Adrenal gland (tissue), 5 donors: ENCODE results near the gene TMEM255B.

ENCODE experiments used
- POLR2A ChIP-seq, 2 donors: fragments of 450-650 bp; IDR thresholded peaks; one replicate each; pipeline ENCODE4 v1.6.1; 2017; ENCODE audit warnings: antibody characterized with exemption in 2 of 2, mild to moderate bottlenecking in 2 of 2, moderate library complexity in 1 of 2
- TF ChIP-seq, protein P1 (sequence below), 6 experiments: fragments of 450-650 bp in 4 of 6; fragments of 200-600 bp in 2 of 6; sonication (generic) in 1 of 6; IDR thresholded peaks; 1 replicate in 5 of 6; 2 replicates in 1 of 6; pipeline versions ENCODE4 v1.5.1 to v1.8.0; 2016 to 2021; ENCODE audit warnings: antibody characterized with exemption in 6 of 6, mild to moderate bottlenecking in 2 of 6, moderate library complexity in 1 of 6
- donor health status: DM: no; HTN: no; CAD: no.

DNA sequence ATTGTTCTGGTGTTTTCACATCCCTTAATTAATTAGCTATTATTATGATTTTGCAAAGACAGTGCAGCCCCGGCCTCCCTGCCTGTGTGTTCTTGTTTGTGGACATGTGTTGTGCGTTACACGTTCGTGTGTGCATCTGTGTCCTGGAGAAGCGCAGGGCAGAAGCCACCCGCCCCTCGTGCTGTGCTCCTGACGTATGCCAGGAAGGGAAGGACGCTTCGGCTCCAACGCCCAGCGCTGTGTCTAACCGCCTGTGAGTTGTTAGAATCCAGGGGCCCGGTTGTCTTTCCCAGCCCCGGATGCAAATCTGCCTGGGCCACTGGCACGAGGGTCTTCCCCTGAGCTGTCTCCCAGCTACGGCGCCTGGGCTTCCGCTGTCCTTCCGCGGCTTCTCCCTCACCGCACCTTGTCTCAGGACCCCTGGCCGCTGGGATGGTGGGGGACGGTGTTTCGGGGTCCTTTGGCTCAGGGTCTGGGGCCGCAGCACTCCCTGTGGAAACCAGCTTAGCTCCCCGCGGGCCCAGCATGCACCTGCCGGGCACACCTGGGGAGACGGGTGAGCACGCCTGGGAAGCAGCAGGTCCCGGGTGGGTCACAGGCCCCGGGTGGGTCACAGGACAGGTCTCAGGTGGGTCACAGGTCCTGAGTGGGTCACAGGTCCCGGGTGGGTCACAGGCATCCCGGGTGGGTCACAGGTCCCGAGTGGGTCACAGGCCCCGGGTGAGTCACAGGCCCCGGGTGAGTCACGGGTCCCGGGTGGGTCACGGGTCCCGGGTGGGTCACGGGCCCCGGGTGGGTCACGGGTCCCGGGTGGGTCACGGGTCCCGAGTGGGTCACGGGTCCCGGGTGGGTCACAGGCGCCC, 53.4 kb downstream of the TMEM255B start:
- TF ChIP-seq, protein P1, sequence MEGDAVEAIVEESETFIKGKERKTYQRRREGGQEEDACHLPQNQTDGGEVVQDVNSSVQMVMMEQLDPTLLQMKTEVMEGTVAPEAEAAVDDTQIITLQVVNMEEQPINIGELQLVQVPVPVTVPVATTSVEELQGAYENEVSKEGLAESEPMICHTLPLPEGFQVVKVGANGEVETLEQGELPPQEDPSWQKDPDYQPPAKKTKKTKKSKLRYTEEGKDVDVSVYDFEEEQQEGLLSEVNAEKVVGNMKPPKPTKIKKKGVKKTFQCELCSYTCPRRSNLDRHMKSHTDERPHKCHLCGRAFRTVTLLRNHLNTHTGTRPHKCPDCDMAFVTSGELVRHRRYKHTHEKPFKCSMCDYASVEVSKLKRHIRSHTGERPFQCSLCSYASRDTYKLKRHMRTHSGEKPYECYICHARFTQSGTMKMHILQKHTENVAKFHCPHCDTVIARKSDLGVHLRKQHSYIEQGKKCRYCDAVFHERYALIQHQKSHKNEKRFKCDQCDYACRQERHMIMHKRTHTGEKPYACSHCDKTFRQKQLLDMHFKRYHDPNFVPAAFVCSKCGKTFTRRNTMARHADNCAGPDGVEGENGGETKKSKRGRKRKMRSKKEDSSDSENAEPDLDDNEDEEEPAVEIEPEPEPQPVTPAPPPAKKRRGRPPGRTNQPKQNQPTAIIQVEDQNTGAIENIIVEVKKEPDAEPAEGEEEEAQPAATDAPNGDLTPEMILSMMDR (IDR thresholded peaks at IDR 0.05) = no peak
- TF ChIP-seq POLR2A (IDR thresholded peaks at IDR 0.05) = no peak
